HEK293T (cell line): ENCODE data around the gene ATP2B1.

Source experiments
- ELF4 ChIP-seq: fragments of 450-650 bp; IDR thresholded peaks from 2 replicates; pipeline ENCODE4 v1.6.1; 2017; ENCODE audit warnings: antibody characterized with exemption
- FOXA1 ChIP-seq: fragments of 450-650 bp; IDR thresholded peaks from 2 replicates; pipeline ENCODE4 v1.6.1; 2016; ENCODE audit warnings: mild to moderate bottlenecking
- FOXK2 ChIP-seq: fragments of 450-650 bp; IDR thresholded peaks from 2 replicates; pipeline ENCODE4 v1.6.1; 2016; ENCODE audit warnings: mild to moderate bottlenecking
- FOXM1 ChIP-seq: fragments of 450-650 bp; IDR thresholded peaks from 2 replicates; pipeline ENCODE4 v1.6.1; 2017; ENCODE audit warnings: mild to moderate bottlenecking, borderline replicate concordance
- HDGF ChIP-seq: fragments of 450-650 bp; IDR thresholded peaks from 2 replicates; pipeline ENCODE4 v1.6.1; 2017; ENCODE audit warnings: antibody characterized with exemption, borderline replicate concordance
- L3MBTL2 ChIP-seq: fragments of 450-650 bp; conservative IDR thresholded peaks from 2 replicates; pipeline ENCODE4 v1.6.1; 2016; ENCODE audit warnings: mild to moderate bottlenecking
- PKNOX1 ChIP-seq: fragments of 450-650 bp; IDR thresholded peaks from 2 replicates; pipeline ENCODE4 v1.6.1; 2016
- SP1 ChIP-seq: fragments of 450-650 bp; IDR thresholded peaks from 2 replicates; pipeline ENCODE4 v1.6.1; 2017
- SUZ12 ChIP-seq: fragments of 450-650 bp; IDR thresholded peaks from 2 replicates; pipeline ENCODE4 v1.6.1; 2016; ENCODE audit warnings: mild to moderate bottlenecking

GRCh38 chr12:89697296-89697695 is 11.3 kb downstream of the ATP2B1 start:
- TF ChIP-seq ELF4 (no peak), FOXA1 (no peak), SP1 (no peak), L3MBTL2 (no peak), HDGF (no peak), FOXK2 (no peak), PKNOX1 (no peak), SUZ12 (no peak), FOXM1 (no peak)
